Measurements from ENCODE around the gene NAIP.
"Not testable (repeated sequence)": the region's sequence is repeated elsewhere in the genome, so short reads cannot be mapped to it uniquely, and the experiment has no call there.

DNA sequence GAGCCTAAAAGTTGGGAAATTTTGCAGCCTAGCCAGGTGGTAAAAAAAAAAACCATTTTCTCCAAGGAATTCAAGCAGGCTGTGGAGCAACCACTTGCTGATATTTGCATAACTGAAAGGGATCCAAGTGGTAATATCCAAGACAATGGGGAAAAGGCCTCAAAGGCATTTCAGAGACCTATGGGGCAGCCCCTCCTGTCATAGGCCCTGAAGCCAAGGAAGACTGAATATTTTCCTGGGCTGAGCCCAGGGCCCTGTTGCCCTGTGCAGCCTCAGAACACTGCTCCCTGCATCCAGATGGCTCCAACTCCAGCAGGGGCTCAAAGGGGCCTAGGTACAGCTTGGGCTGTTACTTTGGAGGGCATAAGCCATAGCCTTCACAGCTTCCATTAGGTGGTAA lies 60.6 kb downstream of the NAIP start:
- TF ChIP-seq POLR2A, POLR2AphosphoS5 (IDR thresholded peaks at IDR 0.05): not testable (repeated sequence)
- TF ChIP-seq, protein P1, sequence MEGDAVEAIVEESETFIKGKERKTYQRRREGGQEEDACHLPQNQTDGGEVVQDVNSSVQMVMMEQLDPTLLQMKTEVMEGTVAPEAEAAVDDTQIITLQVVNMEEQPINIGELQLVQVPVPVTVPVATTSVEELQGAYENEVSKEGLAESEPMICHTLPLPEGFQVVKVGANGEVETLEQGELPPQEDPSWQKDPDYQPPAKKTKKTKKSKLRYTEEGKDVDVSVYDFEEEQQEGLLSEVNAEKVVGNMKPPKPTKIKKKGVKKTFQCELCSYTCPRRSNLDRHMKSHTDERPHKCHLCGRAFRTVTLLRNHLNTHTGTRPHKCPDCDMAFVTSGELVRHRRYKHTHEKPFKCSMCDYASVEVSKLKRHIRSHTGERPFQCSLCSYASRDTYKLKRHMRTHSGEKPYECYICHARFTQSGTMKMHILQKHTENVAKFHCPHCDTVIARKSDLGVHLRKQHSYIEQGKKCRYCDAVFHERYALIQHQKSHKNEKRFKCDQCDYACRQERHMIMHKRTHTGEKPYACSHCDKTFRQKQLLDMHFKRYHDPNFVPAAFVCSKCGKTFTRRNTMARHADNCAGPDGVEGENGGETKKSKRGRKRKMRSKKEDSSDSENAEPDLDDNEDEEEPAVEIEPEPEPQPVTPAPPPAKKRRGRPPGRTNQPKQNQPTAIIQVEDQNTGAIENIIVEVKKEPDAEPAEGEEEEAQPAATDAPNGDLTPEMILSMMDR (IDR thresholded peaks at IDR 0.05): not testable (repeated sequence)
